ENCODE measurements around the gene AP1B1.
"Not testable (repeated sequence)": the region's sequence is repeated elsewhere in the genome, so short reads cannot be mapped to it uniquely, and the experiment has no call there.

Gene AP1B1

GRCh38 chr22:29426476-29426875 is 38.1 kb upstream of the AP1B1 start:
- in situ Hi-C loops (cut with MboI; ENCODE audit: low pct_unique_long_range_greater_than_20kb, low sequenced_read_pairs, unreplicated experiment), result no loop called here
- TF ChIP-seq CTCF (IDR thresholded peaks at IDR 0.05; ENCODE audit: extremely low read depth, insufficient read depth, missing control alignments), result no peak
- no peak for DNase-seq (ENCODE audit: low spot score)

GRCh38 chr22:29418704-29419103 is 30.3 kb upstream of the AP1B1 start:
- in situ Hi-C loops (cut with MboI; ENCODE audit: low pct_unique_long_range_greater_than_20kb, low sequenced_read_pairs, unreplicated experiment); DNase-seq (ENCODE audit: low spot score): not testable (repeated sequence)

GRCh38 chr22:29414951-29415591 is 26.7 kb upstream of the AP1B1 start:
- DNase-seq (ENCODE audit: low spot score), result peak; percentile 34
- in situ Hi-C loops (cut with MboI; ENCODE audit: low pct_unique_long_range_greater_than_20kb, low sequenced_read_pairs, unreplicated experiment), result not testable (repeated sequence)

DNA sequence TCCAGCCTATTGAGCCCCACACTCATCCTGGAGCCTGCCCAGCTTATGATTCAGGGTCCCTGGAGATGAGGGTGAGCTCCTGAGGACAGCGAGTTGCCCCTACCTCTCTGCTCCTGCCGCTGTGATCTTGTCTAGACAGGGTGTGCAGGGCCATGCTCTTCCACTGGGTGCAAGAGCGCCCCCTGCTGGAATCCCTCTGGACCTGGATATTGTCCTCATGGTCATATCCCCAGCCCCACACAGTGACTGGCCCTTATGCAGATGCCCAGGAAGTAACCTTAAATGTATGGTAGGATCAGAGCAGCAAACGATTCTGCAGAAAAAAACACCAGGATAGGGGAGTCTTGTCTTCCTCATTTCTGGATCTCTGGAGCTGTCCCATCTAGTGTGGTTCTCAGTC is 24.4 kb upstream of the AP1B1 start:
- in situ Hi-C loops (cut with MboI; ENCODE audit: low pct_unique_long_range_greater_than_20kb, low sequenced_read_pairs, unreplicated experiment); DNase-seq (ENCODE audit: low spot score): not testable (repeated sequence)
- TF ChIP-seq CTCF (IDR thresholded peaks at IDR 0.05; ENCODE audit: extremely low read depth, insufficient read depth, missing control alignments), result peak; percentile 43

DNA sequence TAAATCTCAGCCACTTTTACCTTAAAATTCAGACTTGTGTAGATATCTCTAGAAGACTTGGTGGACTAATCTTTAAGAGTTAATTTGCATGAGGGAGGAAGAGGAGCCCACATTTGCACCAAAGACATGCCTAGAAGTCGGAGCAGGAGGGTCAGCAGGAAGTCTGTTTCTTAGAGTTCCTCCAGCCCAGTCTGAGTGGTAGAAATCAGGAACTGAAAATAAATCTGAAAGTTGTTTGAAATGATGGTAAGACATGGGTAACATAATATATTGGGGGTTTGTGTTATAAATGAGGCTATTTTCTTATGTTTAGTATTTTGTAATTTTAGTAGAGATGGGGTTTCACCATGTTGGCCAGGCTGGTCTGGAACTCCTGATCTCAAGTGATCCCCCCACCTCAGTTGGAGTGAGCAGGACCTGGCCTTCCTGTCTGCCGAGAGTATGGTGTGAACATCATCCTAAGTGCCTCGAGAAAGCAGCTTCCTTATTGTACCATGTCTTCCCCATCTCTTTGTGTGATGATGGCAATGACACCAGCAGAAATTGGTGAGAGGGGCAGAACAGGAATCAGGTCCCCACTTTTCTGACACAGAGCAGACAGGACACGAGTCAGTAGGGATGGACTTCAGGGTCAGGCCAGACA is 23.3 kb upstream of the AP1B1 start:
- DNase-seq (ENCODE audit: low spot score); in situ Hi-C loops (cut with MboI; ENCODE audit: low pct_unique_long_range_greater_than_20kb, low sequenced_read_pairs, unreplicated experiment): not testable (repeated sequence)

DNA sequence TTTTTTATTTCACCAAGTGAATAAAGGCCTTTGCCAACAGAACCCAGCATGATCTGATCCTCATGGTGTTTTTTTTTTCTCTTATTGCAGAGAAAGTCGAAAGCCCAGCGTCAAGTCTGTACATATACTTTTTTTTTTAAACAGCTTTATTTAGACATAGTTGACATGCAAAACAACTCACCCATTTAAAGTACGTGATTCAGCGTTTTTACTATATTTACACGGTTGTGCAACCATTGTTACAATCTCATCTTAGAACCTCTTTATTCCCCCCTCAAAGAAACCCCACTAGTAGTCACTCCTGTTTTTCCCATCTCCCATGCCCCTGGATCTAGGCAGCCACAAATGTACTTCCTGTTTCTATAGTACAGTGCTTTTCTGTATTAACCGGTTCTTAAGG is 20.6 kb upstream of the AP1B1 start:
- in situ Hi-C loops (cut with MboI; ENCODE audit: low pct_unique_long_range_greater_than_20kb, low sequenced_read_pairs, unreplicated experiment), result no loop called here
- no peak for TF ChIP-seq CTCF (IDR thresholded peaks at IDR 0.05; ENCODE audit: extremely low read depth, insufficient read depth, missing control alignments)
- no peak for DNase-seq (ENCODE audit: low spot score)

GRCh38 chr22:29401538-29401937 is 13.2 kb upstream of the AP1B1 start:
- DNase-seq (ENCODE audit: low spot score); in situ Hi-C loops (cut with MboI; ENCODE audit: low pct_unique_long_range_greater_than_20kb, low sequenced_read_pairs, unreplicated experiment): not testable (repeated sequence)

- no peak for TF ChIP-seq CTCF (IDR thresholded peaks at IDR 0.05; ENCODE audit: extremely low read depth, insufficient read depth, missing control alignments)
- in situ Hi-C loops (cut with MboI; ENCODE audit: low pct_unique_long_range_greater_than_20kb, low sequenced_read_pairs, unreplicated experiment), result no loop called here
Observed at GRCh38 chr22:29400576-29400975, 12.2 kb upstream of the AP1B1 start.

GRCh38 chr22:29397791-29398190 is 9.4 kb upstream of the AP1B1 start:
- TF ChIP-seq CTCF (IDR thresholded peaks at IDR 0.05; ENCODE audit: extremely low read depth, insufficient read depth, missing control alignments), result no peak
- in situ Hi-C loops (cut with MboI; ENCODE audit: low pct_unique_long_range_greater_than_20kb, low sequenced_read_pairs, unreplicated experiment), result no loop called here
- no peak for DNase-seq (ENCODE audit: low spot score)

More at GRCh38 chr22:29400576-29400975, 12.2 kb upstream of the AP1B1 start:
- DNase-seq (ENCODE audit: low spot score), result no peak

All from GM13977 (cell line).